NCI-H524 (cell line): ENCODE measurements around the gene NRG2.

Experiments
- DNase-seq, 2 experiments: peaks; one replicate each; lab custom pipeline; 2025; lab: John Stamatoyannopoulos, UW

NRG2 gene

GRCh38 chr5:139837711-139838380, 205.3 kb downstream of the NRG2 start:
- no peak for DNase-seq

DNA sequence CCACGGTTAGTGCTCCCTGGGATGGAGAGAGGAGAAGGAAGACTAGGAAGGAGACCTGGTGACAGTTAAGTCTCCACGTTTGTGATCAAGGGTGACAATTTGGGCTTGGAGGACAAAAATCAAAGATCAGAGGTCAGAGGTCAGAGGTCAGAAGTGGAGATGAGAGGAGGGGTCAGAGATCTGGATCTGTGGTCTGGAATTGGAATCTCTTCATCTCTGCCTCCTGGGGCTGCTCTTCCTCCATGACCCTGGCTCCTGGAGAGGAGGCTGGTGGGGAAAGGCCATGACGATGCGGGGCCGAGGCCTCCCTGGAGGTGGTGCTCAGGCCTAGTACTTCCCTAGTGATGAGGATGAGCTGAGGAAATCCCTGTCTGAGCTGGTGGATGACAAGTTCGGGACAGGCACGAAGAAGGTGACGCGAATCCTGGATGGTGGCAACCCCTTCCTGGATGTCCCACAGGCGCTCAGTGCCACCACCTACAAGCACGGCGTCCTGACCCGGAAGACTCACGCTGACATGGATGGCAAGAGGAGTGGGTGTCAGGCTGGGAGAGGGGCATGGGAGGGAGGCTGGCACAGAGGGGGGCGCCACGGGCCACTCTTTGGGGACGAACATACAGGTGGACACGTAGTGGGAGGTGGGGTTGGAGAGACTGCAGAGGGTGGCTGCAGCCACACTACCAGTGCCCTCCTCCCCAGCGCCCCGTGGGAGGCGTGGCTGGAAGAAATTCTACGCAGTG, 206.5 kb downstream of the NRG2 start:
- no peak for DNase-seq

- DNase-seq, result no peak
These were observed 207.4 kb downstream of the NRG2 start for GRCh38 chr5:139835656-139836055.

- DNase-seq, result no peak
These were observed 209.6 kb downstream of the NRG2 start for GRCh38 chr5:139833525-139833924.

DNA sequence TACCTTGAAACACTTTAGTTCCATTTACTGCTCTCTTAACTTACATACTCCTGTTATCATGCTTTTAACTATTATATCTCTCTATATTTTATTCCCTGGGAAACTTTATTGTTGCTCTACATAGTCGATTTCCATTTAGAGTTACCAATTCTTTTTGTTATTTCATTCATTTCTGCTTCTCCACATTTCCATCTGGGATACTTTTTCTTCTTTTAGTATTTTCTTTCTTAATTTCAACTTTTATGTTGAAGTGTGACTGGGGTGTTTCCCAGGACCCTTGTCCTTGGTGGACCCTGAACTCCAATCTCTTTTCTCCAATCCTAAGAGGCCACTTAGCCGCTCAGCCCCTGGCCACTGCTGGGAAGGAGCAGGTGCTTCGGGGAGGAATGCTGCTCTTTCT, 211.5 kb downstream of the NRG2 start:
- no peak for DNase-seq

DNA sequence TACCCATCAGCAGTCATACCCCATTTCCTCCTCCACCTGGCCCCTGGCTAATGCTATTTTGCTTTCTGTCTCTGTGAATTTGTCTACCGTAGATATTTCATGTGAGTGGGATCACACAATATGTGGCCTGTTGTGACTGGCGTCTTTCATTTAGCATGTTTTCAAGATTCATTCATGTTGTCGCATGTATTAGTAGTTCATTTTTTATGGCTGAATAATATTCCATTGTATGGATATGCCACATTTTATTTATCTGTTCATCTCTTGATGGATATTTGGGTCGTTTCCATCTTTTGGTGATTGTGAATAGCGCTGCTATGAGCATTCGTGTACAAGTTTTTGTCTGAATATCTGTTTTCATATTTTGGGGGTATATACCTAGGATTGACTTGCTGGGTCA, 213.6 kb downstream of the NRG2 start:
- no peak for DNase-seq

DNA sequence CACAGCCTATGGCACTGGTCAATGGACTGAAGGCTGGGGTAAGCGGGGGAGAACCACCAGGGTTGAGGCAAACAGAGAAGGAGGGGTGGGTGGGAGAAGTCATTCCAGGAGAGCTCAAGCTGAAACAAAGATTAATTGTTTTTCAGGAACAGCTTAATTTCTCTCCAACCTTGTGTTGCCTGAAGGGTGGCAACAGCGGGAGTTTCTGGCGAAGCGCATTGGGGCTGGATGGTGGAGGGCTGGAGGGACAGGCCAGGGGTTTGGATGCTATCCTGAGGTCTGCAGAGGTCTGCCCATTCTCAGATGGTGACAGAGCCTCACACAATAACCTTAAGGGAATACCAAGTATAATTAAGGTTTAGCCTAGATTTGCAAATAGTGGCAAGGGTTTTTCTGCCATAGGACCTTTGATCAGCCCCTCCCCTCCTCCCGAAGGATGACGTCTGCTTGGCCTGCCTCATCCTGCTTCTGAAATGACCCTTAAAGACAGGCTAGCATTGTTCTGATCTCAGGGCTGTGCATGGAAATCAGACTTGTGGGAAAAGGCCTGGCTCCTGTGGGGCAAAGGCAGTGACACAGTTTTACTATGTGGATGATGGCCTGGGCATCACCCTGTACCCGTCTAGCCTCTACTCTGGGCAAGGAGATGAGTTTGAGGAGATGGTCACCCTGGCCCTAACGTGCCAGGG, 214.7 kb downstream of the NRG2 start:
- no peak for DNase-seq

- no peak for DNase-seq
These were observed 217.4 kb downstream of the NRG2 start for GRCh38 chr5:139825690-139826089.

GRCh38 chr5:139823757-139824355, 219.2 kb downstream of the NRG2 start:
- no peak for DNase-seq

DNA sequence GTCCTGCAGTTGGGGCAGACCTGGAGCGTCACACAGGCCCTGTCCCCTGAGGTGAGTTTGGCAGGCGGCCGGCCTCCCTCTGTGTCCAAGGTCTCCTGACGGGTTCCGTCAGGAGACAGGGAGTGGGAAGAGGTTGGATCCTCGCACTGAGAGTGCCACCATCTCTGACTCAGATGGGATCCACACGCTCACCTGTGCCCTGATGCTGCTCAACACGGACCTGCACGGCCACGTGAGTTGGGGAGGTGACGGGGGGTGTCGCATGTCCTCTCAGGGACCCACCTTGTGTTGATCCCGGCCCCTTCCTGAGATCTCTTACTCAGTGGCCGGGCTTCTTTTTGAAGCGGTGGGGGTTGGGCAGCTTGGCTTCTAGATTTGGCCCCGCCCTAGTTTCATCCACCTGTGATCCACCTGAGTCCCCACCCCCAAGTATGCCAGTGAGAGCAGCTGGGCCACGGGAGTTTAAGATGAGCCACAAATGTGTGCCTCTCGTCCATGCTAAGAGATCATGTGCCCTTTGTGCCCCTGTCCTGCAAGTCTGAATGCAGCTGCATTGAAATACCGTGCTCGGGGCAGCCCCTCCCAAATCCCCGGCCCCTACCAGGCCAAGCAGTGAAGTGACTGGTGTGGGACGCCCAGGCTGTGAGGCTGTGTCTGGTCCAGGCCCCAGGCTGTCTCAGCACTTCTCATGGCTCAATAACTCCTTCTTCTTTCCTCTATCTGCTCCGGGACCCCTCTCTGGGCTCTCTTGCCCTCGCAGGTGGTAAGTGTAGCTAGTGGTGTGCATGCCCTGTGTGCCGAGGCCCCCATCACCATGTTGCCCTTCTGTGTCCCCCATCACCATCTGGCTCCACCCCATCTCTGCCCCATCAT, 220.3 kb downstream of the NRG2 start:
- DNase-seq, result no peak

DNA sequence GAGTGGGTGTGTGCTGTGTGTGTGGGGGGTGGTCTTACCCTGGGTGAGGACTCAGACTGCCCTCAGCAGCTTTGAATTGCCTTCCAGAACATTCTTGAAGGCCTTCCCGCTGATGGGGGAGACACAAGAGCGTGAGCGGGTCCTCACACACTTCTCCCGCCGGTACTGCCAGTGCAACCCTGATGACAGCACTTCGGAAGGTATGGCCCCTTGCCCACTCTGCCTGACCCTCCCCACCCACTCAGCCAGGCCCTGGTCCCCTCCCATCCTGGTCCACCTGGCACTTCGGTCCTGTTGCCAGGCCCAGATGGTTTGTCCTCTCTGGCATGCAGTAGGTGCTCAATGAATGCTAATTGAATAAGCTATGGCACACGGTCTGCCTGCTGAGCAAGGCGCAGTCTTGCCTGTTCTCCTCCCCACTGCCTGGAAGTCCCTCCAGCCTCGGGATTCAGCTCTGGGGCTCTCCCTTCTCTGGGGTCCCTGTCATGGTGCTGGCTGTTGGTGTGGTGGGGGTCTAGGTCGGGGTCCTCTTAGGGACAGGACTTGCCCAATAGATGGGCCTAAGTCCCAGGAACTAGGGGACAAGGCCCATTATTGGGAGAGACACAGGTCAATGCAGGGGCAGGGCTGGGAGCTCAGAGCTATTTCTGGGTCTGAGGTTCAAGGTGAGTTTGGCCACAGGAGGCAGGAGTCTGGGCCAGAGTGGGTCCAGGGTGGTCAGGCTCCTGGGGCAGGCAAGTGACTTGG, 221.1 kb downstream of the NRG2 start:
- DNase-seq, result no peak

DNA sequence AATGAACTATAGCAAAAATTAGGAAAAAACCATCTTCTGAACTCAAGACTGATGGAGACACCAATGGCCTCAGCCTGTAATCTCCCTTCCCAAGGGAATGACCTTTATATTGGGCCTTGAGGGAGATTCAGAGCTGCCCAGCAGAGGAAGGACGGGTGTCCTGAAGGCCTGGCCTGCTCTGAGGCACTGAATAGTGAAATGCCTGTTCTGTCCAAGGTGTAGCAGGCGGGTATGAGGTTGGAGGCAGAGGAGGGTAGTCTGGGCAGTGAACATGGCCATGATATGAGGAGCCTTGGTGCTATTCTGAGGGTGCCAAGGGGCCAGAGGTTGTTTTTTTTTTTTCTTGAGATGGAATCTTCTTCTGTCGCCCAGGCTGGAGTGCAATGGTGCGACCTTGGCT, 222.5 kb downstream of the NRG2 start:
- DNase-seq, result no peak

DNA sequence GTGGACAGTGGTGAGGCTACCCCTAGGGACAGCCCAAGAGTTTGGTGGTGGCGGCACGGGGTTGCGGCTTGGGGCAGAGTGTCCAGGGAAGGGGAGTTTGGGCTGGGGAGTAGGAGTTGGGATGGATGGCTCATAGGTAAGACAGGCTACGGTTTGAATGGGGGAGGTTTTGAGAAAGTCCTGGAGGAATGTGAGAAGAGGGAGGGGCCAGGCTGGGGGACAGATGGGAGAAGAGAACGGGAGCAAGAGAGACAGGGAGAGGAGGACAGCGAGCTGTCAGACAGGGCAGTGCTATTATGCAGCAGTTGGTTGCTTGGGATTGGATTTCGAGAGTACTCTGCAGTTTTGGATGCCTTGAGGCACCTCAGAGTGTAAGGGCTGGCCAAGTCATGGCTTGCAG, 223.0 kb downstream of the NRG2 start:
- no peak for DNase-seq

DNA sequence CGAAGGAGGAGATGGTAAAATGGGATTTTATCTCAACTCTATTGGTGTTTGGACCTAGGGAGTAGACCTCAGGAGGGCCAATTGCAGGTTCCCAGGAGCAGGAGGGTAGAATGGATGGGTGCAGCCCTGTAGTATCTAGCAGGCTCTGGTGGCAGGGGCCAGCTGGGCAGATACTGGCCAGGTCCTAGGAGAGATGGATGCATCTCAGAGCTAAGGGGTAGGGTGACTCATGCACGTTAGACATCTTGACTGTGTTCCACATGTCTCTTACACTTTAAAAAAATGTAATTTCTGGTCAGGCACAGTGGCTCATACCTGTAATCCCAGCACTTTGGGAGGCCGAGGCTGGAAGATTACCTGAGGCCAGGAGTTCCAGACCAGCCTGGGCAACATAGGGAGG, 225.1 kb downstream of the NRG2 start:
- no peak for DNase-seq

DNA sequence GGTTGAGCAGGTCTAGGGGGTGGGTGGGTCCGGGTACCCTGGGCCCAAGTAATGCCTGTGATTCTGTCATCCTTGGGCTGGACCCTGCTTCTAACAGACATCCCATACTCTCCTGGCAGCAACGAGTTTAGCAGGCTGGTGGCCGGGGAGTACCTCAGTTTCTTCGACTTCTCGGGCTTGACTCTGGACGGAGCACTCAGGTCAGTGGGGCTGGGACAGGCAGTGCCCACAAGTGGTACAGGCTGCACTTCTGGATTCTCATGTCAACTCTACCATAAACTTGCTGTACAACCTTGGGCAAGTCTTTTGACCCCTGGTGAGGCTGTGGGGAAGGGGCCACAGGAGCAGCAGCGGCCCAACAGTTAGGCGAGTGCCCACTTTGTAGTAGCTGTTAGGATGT, 225.7 kb downstream of the NRG2 start:
- no peak for DNase-seq

GRCh38 chr5:139816566-139816965, 226.5 kb downstream of the NRG2 start:
- DNase-seq, result no peak

DNA sequence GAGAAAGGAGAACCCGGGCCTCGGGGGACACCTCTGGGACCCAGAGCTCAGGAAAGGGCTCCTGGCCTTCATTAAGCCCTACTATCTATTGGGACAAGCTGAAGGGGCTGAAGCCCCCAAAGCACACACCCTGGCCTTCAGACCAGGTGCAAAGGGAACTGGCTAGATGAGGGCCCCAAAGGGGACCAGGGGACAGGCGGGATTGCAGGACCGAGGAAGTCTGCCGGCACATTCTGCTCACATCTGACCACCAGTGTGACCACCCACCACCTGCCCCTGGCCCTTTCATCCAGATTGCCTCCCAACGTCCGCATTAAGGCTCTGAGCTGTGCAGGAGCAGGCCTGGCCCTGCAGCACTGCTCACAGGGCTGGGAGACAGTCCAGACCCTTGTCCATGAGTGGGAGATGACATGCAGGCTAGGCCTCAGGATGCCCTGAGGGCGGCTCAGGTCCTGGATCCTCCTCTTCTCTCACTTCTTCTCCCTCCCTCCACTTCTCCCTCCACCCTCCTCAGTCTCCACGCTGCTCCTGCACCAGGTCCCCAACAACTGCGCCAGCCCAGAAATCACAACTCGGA, 228.3 kb downstream of the NRG2 start:
- DNase-seq, result no peak

DNA sequence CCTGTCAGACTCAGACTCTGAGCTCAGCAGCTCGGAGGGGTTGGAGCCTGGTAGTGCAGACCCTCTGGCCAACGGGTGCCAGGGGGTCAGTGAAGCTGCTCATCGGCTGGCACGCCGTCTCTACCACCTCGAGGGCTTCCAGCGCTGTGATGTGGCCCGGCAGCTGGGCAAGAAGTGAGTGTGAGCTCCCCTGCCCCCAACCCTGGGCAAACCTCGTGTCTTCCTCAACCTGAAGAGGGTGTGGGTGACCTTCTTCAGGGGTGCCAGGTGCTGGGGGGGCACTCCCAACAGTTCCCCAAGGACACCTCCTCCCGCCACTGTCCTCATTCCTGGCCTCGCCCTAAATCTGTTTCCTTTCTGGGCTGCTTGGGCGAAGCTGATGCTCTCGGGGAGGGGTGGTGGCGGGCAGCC, 228.9 kb downstream of the NRG2 start:
- DNase-seq, result no peak

- DNase-seq, result no peak
These were observed 230.0 kb downstream of the NRG2 start for GRCh38 chr5:139812836-139813805.

GRCh38 chr5:139812323-139812722, 230.8 kb downstream of the NRG2 start:
- no peak for DNase-seq
